Upper lobe of left lung (tissue), 6 donors: ENCODE measurements around the gene PEPD. TPM values are rescaled to one million over a fixed set of nuclear protein-coding genes. Genes with fewer than 3 reads are reported as not detected.

Experiments used
- ATAC-seq, 2 donors: fragments of 200-7000 bp; cut with Tn5 transposase; one replicate each; pipeline ENCODE4 v1.9.1; 2022; ENCODE audit warnings: mild to moderate bottlenecking in 2 of 2, moderate library complexity in 2 of 2; ENCODE audit not compliant: low FRiP score in 2 of 2
- DNase-seq, 2 donors: peaks; one replicate each; pipeline ENCODE4 v3.0.0-alpha.2; 2019 to 2020
- H3K27ac ChIP-seq, 4 donors: fragments of 200-600 bp; sonication (generic); one replicate each; pipeline ENCODE4 v1.5.1; 2016 to 2019
- H3K27me3 ChIP-seq, 4 donors: fragments of 200-600 bp; sonication (generic); one replicate each; pipeline ENCODE4 v1.5.1; 2017 to 2019
- H3K36me3 ChIP-seq, 4 donors: fragments of 200-600 bp; sonication (generic); one replicate each; pipeline ENCODE4 v1.5.1; 2016 to 2019
- H3K4me1 ChIP-seq, 4 donors: fragments of 200-600 bp; sonication (generic); one replicate each; pipeline ENCODE4 v1.5.1; 2018 to 2019
- H3K4me3 ChIP-seq, 4 donors: fragments of 200-600 bp; sonication (generic); one replicate each; pipeline ENCODE4 v1.5.1; 2017 to 2019; ENCODE audit warnings: mild to moderate bottlenecking in 2 of 4, moderate library complexity in 1 of 4
- H3K9me3 ChIP-seq, 4 donors: fragments of 200-600 bp; sonication (generic); one replicate each; pipeline ENCODE4 v1.5.1; 2018 to 2019
- EP300 ChIP-seq, 4 donors: sonication (generic); formaldehyde crosslinking; IDR thresholded peaks; one replicate each; pipeline ENCODE4 v1.5.1; 2017; ENCODE audit warnings: antibody characterized with exemption in 4 of 4, control low read depth in 2 of 4
- POLR2A ChIP-seq, 4 donors: fragments of 450-650 bp; IDR thresholded peaks; one replicate each; pipeline ENCODE4 v1.5.1; 2016 to 2017; ENCODE audit warnings: antibody characterized with exemption in 4 of 4, mild to moderate bottlenecking in 2 of 4
- POLR2AphosphoS5 ChIP-seq, 2 donors: sonication (generic); formaldehyde crosslinking; IDR thresholded peaks; one replicate each; pipeline ENCODE4 v1.5.1; 2017; ENCODE audit warnings: antibody characterized with exemption in 2 of 2
- WGBS, 2 donors: methylation state at CpG; one replicate each; pipeline ENCODE4 v1.1.5; 2017 to 2018; 5-methylcytosine and 5-hydroxymethylcytosine counted together
- total RNA-seq, 6 donors: library from RNA; depleted of rRNA in 4 of 6; stranded (reverse); fragments of >200 nt in 4 of 6; gene quantifications; one replicate each; pipeline versions ENCODE4 v1.1.0 to v1.2.1, GENCODE V29; 2016 to 2021
- TF ChIP-seq, protein P1 (sequence below), 6 experiments: fragments of 450-650 bp in 4 of 6; fragments of 200-600 bp in 2 of 6; sonication (generic) in 2 of 6; IDR thresholded peaks; one replicate each; pipeline ENCODE4 v1.5.1; 2016 to 2019; ENCODE audit warnings: antibody characterized with exemption in 6 of 6
- donor health status: DM: no; HTN: no; CAD: no; lungs with moderate emphysema.
- donor health status: DM: no; HTN: yes; CAD: no; lungs with severe emphysema.

PEPD gene
- total RNA-seq, 6 donors from 2014 or later, result 30.4 to 106 (median 80.6) TPM

DNA sequence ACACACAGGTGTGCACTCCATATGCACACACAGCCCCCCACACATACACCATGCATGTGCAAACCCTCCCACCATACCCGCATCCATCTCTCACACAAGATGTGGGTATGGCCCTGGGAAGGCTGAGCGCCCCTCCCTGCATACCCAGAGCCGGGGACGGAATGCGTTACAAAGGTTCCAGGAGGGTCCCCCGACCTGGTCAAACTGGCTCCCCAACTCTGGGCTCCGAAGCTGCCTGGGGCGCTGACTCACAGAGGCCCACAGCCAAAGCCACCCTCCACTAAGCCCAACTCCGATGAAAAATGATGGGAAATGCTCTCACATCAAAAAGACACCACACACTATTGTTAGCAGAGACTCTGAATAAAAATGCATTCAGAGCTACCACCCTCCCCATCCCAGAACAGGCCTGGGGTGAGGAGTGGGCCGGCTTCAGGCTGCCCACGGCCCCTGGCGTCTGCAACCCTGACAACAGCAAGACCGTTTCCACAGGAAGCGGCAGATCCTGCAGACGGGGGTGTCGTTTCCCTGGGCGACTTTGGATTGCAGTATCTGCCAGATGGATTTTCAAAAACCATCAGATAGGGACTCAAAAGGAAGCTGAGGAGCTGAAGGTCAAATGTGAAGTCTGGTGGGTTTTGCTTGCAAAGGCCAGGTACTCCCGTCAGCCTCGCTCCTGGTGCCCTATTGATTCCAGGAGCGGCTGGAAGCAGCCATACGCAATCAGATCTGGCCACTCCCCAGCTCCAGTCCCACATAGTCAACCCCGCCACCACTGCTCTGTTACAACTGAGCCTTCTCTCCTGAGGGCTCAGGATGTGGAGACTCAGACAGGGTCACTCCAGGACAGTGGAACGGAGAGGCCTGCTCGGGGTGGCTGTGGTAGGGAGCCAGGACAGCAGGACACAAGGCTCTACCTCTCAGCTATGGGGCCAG is 14.3 kb downstream of the PEPD start:
- H3K27ac ChIP-seq, result no peak overlapping the region
- WGBS, 2 donors, result 55 to 61% methylated on average over 22 to 24 of the region's 24 CpGs
- DNase-seq (no peak), ATAC-seq (no peak)
- H3K36me3 ChIP-seq, result peaks cover 0 to 29% (median 17%) of the 10 kb centered on the region in 4 donors
- no peak overlapping the region for H3K4me3 ChIP-seq
- no peaks in the 10 kb centered on the region for H3K9me3 ChIP-seq
- H3K4me1 ChIP-seq, result no peaks in the 10 kb centered on the region
- TF ChIP-seq, protein P1, sequence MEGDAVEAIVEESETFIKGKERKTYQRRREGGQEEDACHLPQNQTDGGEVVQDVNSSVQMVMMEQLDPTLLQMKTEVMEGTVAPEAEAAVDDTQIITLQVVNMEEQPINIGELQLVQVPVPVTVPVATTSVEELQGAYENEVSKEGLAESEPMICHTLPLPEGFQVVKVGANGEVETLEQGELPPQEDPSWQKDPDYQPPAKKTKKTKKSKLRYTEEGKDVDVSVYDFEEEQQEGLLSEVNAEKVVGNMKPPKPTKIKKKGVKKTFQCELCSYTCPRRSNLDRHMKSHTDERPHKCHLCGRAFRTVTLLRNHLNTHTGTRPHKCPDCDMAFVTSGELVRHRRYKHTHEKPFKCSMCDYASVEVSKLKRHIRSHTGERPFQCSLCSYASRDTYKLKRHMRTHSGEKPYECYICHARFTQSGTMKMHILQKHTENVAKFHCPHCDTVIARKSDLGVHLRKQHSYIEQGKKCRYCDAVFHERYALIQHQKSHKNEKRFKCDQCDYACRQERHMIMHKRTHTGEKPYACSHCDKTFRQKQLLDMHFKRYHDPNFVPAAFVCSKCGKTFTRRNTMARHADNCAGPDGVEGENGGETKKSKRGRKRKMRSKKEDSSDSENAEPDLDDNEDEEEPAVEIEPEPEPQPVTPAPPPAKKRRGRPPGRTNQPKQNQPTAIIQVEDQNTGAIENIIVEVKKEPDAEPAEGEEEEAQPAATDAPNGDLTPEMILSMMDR (IDR thresholded peaks at IDR 0.05), result no peak
- TF ChIP-seq POLR2A (IDR thresholded peaks at IDR 0.05), result no peak
- TF ChIP-seq EP300 (IDR thresholded peaks at IDR 0.05), result no peak
- TF ChIP-seq POLR2AphosphoS5 (IDR thresholded peaks at IDR 0.05), result no peak
- no peaks in the 10 kb centered on the region for H3K27me3 ChIP-seq

DNA sequence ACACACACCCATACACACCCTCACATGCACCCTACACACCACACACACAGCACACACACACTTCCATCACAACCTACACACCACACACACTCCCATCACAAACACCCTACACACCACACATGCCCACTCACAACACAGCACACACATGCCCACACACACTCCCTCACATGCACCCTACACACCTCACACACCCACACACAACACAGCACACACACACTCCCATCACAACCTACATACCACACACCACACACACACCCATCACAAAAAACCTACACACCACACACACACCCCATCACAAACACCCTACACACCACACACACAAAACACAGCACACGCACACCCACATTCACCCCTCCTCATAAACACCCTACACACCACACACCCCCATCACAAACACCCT is 15.1 kb downstream of the PEPD start:
- no peaks in the 10 kb centered on the region for H3K9me3 ChIP-seq
- ATAC-seq (no peak), DNase-seq (no peak)
- TF ChIP-seq POLR2AphosphoS5 (IDR thresholded peaks at IDR 0.05), result no peak
- no peak for TF ChIP-seq POLR2A (IDR thresholded peaks at IDR 0.05)
- TF ChIP-seq, protein P1 (IDR thresholded peaks at IDR 0.05), result no peak
- no peak for TF ChIP-seq EP300 (IDR thresholded peaks at IDR 0.05)
- H3K36me3 ChIP-seq, result peaks cover 0 to 29% (median 10%) of the 10 kb centered on the region in 4 donors
- H3K27me3 ChIP-seq, result no peaks in the 10 kb centered on the region
- H3K27ac ChIP-seq, result no peak overlapping the region
- no peak overlapping the region for H3K4me3 ChIP-seq
- WGBS, 2 donors, result 96 to 100% methylated on average over 1 of the region's 1 CpG
- no peaks in the 10 kb centered on the region for H3K4me1 ChIP-seq

DNA sequence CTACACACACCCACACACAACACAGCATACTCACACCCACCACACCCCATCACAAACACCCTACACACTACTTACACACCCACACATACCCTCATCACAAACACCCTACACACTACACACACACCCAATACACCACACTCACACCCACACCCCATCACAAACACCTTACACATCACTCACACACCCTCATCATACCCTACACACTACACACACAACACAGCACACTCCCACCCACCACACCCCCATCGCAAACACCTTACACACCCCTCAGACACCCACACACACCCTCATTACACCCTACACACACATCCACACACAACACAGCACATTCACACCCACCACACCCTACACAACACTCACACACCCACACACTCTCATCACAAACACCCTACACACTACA is 15.8 kb downstream of the PEPD start:
- Histone ChIP-seq H3K9me3 (no peaks in the 10 kb centered on the region), H3K36me3 (peaks cover 0 to 27% (median 9%) of the 10 kb centered on the region in 4 donors)

DNA sequence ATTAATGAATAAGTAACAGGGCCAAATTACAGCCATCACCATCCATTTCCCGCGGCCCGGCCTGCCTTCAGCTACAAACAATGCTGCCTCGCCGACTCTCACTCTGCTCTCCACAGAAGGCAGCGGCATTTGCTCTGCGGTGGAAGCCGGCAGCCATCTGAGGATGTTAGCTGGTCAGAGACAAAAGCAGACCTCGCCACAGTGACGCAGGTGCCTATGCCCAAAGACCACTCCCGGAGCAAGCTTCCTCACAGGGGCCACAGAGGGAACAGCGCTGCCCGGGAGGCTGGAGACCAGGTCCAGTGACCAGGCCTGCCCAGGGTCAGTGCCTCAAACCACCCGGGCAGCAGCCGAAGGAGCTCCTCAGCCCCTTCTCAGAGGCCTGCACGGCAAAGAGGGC is 16.4 kb downstream of the PEPD start:
- H3K9me3 ChIP-seq, result no peaks in the 10 kb centered on the region
- DNase-seq (peak in 1 of 2 donors; percentile 51), ATAC-seq (no peak)
- TF ChIP-seq EP300 (IDR thresholded peaks at IDR 0.05) (no peak), POLR2A (IDR thresholded peaks at IDR 0.05) (no peak), POLR2AphosphoS5 (IDR thresholded peaks at IDR 0.05) (no peak)
- H3K4me3 ChIP-seq, result no peak overlapping the region
- WGBS, 2 donors, result 90 to 92% methylated on average over 12 to 16 of the region's 16 CpGs
- H3K27ac ChIP-seq, result no peak overlapping the region
- H3K36me3 ChIP-seq, result peaks cover under 1 to 29% (median 13%) of the 10 kb centered on the region in 4 donors
- no peaks in the 10 kb centered on the region for H3K27me3 ChIP-seq
- H3K4me1 ChIP-seq, result no peaks in the 10 kb centered on the region

More for the DNA sequence above, 15.8 kb downstream of the PEPD start:
- DNase-seq (no peak), ATAC-seq (no peak)
- Histone ChIP-seq H3K4me1 (no peaks in the 10 kb centered on the region), H3K4me3 (no peak overlapping the region), H3K27me3 (no peaks in the 10 kb centered on the region), H3K27ac (no peak overlapping the region)
- TF ChIP-seq POLR2AphosphoS5 (IDR thresholded peaks at IDR 0.05), result no peak
- WGBS, 2 donors, result 90 to 100% methylated on average over 1 of the region's 1 CpG

DNA sequence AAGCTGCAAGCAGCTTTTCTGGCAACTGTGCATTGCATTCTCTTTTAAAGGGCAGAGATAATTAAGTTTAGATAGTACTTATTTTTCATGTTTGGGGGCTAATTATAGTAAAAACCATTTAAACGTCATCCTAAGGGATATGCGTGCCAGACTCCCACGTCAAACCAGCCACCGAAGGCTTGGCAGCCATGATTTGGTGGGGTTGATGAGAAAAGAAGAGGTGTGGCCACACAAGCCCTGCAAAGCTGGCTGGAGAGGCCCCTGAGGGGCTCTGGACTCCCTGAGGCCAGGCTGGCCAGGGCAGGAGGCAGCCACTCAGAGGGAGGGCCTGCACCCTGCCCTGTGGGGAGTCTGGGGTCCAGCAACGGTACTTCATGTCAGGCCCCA is 17.5 kb downstream of the PEPD start:
- no peaks in the 10 kb centered on the region for H3K4me1 ChIP-seq
- no peak for DNase-seq
- peaks cover 3 to 37% (median 19%) of the 10 kb centered on the region in 4 donors for H3K36me3 ChIP-seq
- no peak for ATAC-seq
- H3K4me3 ChIP-seq, result no peak overlapping the region
- no peak overlapping the region for H3K27ac ChIP-seq
- no peaks in the 10 kb centered on the region for H3K27me3 ChIP-seq
- no peaks in the 10 kb centered on the region for H3K9me3 ChIP-seq
- TF ChIP-seq POLR2A (IDR thresholded peaks at IDR 0.05), result no peak
- no peak for TF ChIP-seq EP300 (IDR thresholded peaks at IDR 0.05)
- TF ChIP-seq, protein P1 (IDR thresholded peaks at IDR 0.05), result no peak
- no peak for TF ChIP-seq POLR2AphosphoS5 (IDR thresholded peaks at IDR 0.05)
- WGBS, 2 donors, result 86 to 88% methylated on average over 4 to 5 of the region's 5 CpGs
